HG02571 (cell line): ENCODE data around the gene SMARCC2.
"Not testable (repeated sequence)": the region's sequence is repeated elsewhere in the genome, so short reads cannot be mapped to it uniquely, and the experiment has no call there.

ENCODE experiments used
- ATAC-seq: cut with Tn5 transposase; IDR thresholded peaks from one replicate; pipeline ENCODE4 v1.9.1; 2021; ENCODE audit warnings: mild to moderate bottlenecking, moderate library complexity; ENCODE audit not compliant: unreplicated experiment

Gene SMARCC2

GRCh38 chr12:56165369-56165768 is 23.9 kb downstream of the SMARCC2 start:
- ATAC-seq = no peak

GRCh38 chr12:56164345-56164729 is 24.9 kb downstream of the SMARCC2 start:
- ATAC-seq = no peak

GRCh38 chr12:56163533-56164344 is 25.5 kb downstream of the SMARCC2 start:
- no peak for ATAC-seq

GRCh38 chr12:56162468-56163290 is 26.6 kb downstream of the SMARCC2 start:
- ATAC-seq = no peak

- ATAC-seq = no peak
These were observed 27.5 kb downstream of the SMARCC2 start for GRCh38 chr12:56161690-56162351.

- ATAC-seq = no peak
These were observed 28.2 kb downstream of the SMARCC2 start for GRCh38 chr12:56160894-56161689.

GRCh38 chr12:56160193-56160763 is 29.0 kb downstream of the SMARCC2 start:
- ATAC-seq = no peak

GRCh38 chr12:56159482-56160192 is 29.6 kb downstream of the SMARCC2 start:
- no peak for ATAC-seq

- ATAC-seq = no peak
These were observed 30.3 kb downstream of the SMARCC2 start for GRCh38 chr12:56158926-56159461.

- ATAC-seq = peak; percentile 87
These were observed 31.0 kb downstream of the SMARCC2 start, which contains the start of gene MYL6 for GRCh38 chr12:56158029-56158925. Gene MYL6 (plus strand): TSS chr12:56158359. CDS start chr12:56158402, 43 bp downstream.

- peak; percentile 15 for ATAC-seq
These were observed 31.9 kb downstream of the SMARCC2 start for GRCh38 chr12:56157201-56158028.

GRCh38 chr12:56156464-56157200 is 32.7 kb downstream of the SMARCC2 start:
- ATAC-seq = not testable (repeated sequence)

GRCh38 chr12:56155256-56155845 is 33.9 kb downstream of the SMARCC2 start:
- ATAC-seq = no peak

- ATAC-seq = no peak
These were observed 34.5 kb downstream of the SMARCC2 start for GRCh38 chr12:56154818-56155217.

GRCh38 chr12:56154246-56154771 is 35.0 kb downstream of the SMARCC2 start:
- no peak for ATAC-seq

GRCh38 chr12:56153678-56154065 is 35.6 kb downstream of the SMARCC2 start:
- ATAC-seq = no peak
